IPS-20b (cell line): Measurements from ENCODE around the gene P2RY14.

ENCODE experiments used
- H3K27ac ChIP-seq: one replicate; pipeline ENCODE4 v1.5.1; 2013; ENCODE audit warnings: low read length
- H3K27me3 ChIP-seq: 2 replicates; pipeline ENCODE4 v1.6.1; 2013; ENCODE audit warnings: mild to moderate bottlenecking, low read length, inconsistent platforms; ENCODE audit not compliant: insufficient read depth
- H3K36me3 ChIP-seq: 2 replicates; pipeline ENCODE4 v1.6.1; 2013; ENCODE audit warnings: low read depth, mild to moderate bottlenecking, inconsistent platforms, low read length, moderate library complexity; ENCODE audit not compliant: insufficient read depth
- H3K4me1 ChIP-seq: 2 replicates; pipeline ENCODE4 v1.6.1; 2013; ENCODE audit warnings: mild to moderate bottlenecking, control low read depth, inconsistent platforms, low read length, moderate library complexity; ENCODE audit not compliant: insufficient read depth
- H3K4me3 ChIP-seq: 2 replicates; pipeline ENCODE4 v1.5.1; 2013; ENCODE audit warnings: mild to moderate bottlenecking, low read length, inconsistent platforms
- H3K9ac ChIP-seq: 2 replicates; pipeline ENCODE4 v1.6.1; 2013; ENCODE audit warnings: low read depth, mild to moderate bottlenecking, inconsistent platforms, low read length, moderate library complexity
- H3K9me3 ChIP-seq: 2 replicates; pipeline ENCODE4 v1.6.1; 2013; ENCODE audit warnings: mild to moderate bottlenecking, low read depth, low read length, inconsistent platforms; ENCODE audit not compliant: insufficient read depth

The P2RY14 gene

DNA sequence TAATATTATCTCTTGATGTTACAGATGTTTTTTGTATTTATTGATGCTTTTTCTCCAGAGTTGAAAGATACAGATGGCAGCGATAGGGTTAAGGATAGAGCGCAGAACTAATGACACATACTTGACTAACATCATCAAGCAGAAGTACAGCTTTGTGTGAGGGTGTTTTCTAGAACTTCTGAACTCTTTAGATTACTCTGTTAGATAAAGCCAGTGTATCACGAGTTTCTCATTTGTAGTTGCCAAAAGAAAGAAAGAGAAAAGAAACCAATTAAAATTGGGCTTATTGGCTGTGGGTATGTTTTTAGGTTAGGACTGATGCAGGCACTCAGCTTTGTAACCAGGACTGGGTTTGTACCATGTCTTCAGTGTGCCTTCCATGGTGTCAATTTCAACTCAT lies 68.7 kb downstream of the P2RY14 start:
- no peak overlapping the region for H3K9ac ChIP-seq
- no peak overlapping the region for H3K4me3 ChIP-seq
- no peaks in the 10 kb centered on the region for H3K27me3 ChIP-seq
- H3K27ac ChIP-seq: no peak overlapping the region
- peaks cover 5% of the 10 kb centered on the region; the same call in 1 of the 2 replicates for H3K4me1 ChIP-seq
- H3K36me3 ChIP-seq: no peaks in the 10 kb centered on the region
- no peaks in the 10 kb centered on the region for H3K9me3 ChIP-seq

DNA sequence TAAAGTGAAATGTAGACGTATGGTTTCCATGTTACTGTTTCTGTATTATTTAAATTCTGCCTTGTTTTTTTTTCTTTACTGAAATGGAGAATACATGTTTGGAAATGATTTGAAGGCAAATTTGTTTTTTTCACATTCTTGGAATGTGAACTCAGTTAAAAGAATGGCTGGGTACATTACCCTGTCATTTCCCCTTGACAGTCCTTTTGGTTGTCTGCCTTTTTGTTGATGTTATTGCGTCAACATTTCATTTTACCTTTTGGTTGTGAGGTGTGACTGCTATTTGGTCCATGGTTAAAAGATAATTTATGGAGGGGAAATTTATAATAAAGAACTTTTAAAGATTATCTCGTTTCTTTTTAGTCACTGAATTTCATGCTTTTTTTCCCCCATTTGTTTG lies 72.1 kb downstream of the P2RY14 start:
- Histone ChIP-seq H3K4me3 (no peak overlapping the region), H3K27ac (no peak overlapping the region), H3K27me3 (no peaks in the 10 kb centered on the region), H3K4me1 (peaks cover 5% of the 10 kb centered on the region; the same call in 1 of the 2 replicates), H3K9ac (no peak overlapping the region), H3K9me3 (no peaks in the 10 kb centered on the region), H3K36me3 (no peaks in the 10 kb centered on the region)

DNA sequence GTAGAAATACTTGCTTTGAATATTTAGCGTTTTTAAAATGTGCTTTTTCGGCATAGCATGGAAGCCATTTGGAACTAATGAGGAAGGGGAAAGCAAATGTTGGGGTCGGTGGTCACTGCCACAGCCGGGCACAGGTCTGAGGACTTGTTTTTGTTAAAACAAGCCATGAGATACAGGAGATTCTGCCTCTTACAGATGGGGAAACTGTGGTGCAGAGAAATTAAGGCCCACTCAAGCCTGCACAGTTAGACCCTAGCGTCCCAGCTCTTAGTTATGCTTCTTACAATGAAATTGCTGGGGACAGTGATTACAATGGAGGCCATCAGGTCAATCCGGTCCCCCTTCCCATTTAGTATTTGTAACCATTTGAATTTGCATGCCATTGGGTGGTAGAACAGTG lies 72.9 kb downstream of the P2RY14 start:
- no peak overlapping the region for H3K27ac ChIP-seq
- no peak overlapping the region for H3K9ac ChIP-seq
- H3K4me3 ChIP-seq: no peak overlapping the region
- no peaks in the 10 kb centered on the region for H3K27me3 ChIP-seq
- no peaks in the 10 kb centered on the region for H3K4me1 ChIP-seq
- no peaks in the 10 kb centered on the region for H3K9me3 ChIP-seq
- H3K36me3 ChIP-seq: no peaks in the 10 kb centered on the region

- H3K27ac ChIP-seq: no peak overlapping the region
- no peaks in the 10 kb centered on the region for H3K4me1 ChIP-seq
- no peak overlapping the region for H3K9ac ChIP-seq
- no peaks in the 10 kb centered on the region for H3K27me3 ChIP-seq
- H3K9me3 ChIP-seq: no peaks in the 10 kb centered on the region
- no peak overlapping the region for H3K4me3 ChIP-seq
- no peaks in the 10 kb centered on the region for H3K36me3 ChIP-seq
These were observed 73.6 kb downstream of the P2RY14 start for GRCh38 chr3:151204530-151205402.

DNA sequence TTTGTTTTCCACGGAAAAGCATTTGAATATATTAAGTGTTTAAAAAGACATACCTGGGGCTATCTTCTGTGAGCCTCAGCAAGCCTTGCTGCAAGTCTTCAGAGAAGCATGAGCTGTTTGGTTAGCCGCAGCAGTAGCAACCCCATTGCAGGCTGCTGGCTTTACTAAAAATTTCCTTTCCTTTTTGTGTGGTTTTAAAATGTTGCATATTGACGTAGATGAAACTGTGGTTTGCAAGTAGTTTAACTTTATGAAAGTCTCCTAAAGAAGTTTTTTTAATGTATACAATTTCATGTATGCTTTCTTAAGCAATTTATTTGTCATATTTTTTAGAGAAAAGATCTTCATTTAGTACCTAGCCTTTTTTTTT lies 75.3 kb downstream of the P2RY14 start, which contains the start of gene GPR171:
TSS of gene GPR171 (minus strand) at position 166 of the 370 bp plus-strand sequence. CDS start 3,830 bp downstream, outside the sequence.
- Histone ChIP-seq H3K27ac (no peak within 1 kb of the TSS), H3K27me3 (no peaks in the 10 kb centered on the region), H3K4me3 (no peak within 1 kb of the TSS), H3K9me3 (no peaks in the 10 kb centered on the region), H3K4me1 (no peaks in the 10 kb centered on the region), H3K36me3 (no peaks in the 10 kb centered on the region), H3K9ac (no peak within 1 kb of the TSS)

DNA sequence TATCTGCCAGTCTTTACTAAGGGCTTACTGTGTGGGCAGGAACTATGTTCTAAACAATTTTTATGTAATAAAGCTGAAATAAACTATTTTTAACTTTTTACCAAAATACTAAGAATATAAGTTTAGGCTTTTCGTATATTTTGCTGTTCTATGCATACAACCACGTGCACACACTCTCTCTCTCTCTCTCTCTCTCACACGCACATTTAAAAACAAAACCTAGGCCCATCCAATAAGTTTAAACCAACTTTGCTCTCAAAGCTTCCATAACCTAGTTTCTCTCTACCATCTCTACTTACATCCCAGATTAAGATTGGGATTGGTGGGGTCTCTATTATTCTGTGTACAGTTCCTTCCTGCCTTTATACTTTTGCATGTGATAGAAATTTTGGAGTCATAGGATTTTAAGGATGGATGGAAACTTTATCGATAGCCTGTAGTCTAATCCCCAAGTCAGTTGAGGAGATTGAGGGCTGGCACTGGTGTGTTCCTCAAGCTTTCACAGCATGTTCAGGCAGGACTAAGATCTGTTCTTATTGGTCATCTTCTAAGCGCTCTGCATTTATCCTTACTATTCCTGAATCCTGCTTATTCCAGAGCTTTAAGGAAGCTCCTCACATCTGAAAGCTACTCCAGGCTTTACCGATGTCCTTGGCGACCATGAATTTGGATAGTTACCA lies 77.2 kb downstream of the P2RY14 start:
- no peaks in the 10 kb centered on the region for H3K27me3 ChIP-seq
- H3K4me1 ChIP-seq: no peaks in the 10 kb centered on the region
- no peaks in the 10 kb centered on the region for H3K9me3 ChIP-seq
- H3K4me3 ChIP-seq: no peak overlapping the region
- H3K36me3 ChIP-seq: peaks cover 5% of the 10 kb centered on the region; the same call in 1 of the 2 replicates
- H3K27ac ChIP-seq: no peak overlapping the region
- no peak overlapping the region for H3K9ac ChIP-seq

- Histone ChIP-seq H3K9me3 (no peaks in the 10 kb centered on the region), H3K27ac (no peak overlapping the region), H3K27me3 (no peaks in the 10 kb centered on the region), H3K4me3 (no peak overlapping the region), H3K36me3 (peaks cover 8% of the 10 kb centered on the region; the same call in 1 of the 2 replicates), H3K9ac (no peak overlapping the region), H3K4me1 (no peaks in the 10 kb centered on the region)
These were observed 77.8 kb downstream of the P2RY14 start for GRCh38 chr3:151200586-151200985.

DNA sequence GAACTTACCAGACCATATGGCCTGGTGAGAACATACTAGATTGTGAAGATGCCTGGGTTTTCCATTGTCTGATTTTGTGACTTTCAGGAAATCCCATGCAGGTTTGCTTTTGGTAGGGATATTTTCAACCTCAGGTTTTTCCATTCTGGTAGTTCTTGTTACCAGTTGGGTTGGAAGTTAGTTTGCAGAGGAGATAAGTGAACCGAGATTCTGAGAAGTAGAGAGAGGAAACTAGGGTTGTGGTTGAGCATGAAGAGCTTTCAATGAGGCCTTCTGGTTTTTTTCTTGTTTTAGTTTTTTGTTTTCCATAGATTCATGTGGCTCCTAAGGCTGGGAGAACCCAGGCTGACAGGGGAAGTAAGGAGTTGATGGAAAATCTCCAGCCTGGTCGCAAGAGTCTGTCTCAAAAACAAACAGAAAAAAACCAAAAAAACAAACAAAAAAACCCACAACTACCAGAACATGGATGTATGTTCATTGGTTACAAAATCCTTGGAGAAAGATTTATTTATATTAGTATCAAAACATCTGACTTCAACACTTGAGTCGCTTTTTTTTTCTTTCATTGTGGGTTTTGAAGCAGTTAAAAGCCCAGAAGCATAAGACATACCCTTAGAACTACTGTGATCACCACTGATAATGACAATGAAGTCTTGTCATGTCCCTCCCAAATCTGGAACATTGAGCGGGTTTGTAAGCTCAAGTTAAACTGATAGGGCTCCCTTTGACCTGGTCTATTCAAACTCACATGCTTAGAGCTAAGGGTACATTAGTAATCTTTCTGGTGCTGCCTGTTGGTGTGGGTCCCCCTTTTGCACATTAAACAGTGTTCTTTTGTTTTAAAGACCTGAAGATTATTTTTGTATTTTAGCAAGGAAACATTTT lies 78.5 kb downstream of the P2RY14 start:
- H3K9ac ChIP-seq: no peak overlapping the region
- H3K27ac ChIP-seq: no peak overlapping the region
- H3K4me3 ChIP-seq: no peak overlapping the region
- peaks cover 8% of the 10 kb centered on the region; the same call in 1 of the 2 replicates for H3K36me3 ChIP-seq
- no peaks in the 10 kb centered on the region for H3K9me3 ChIP-seq
- H3K4me1 ChIP-seq: no peaks in the 10 kb centered on the region
- H3K27me3 ChIP-seq: no peaks in the 10 kb centered on the region

GRCh38 chr3:151198849-151199248 lies 79.5 kb downstream of the P2RY14 start:
- no peaks in the 10 kb centered on the region for H3K27me3 ChIP-seq
- no peak overlapping the region for H3K4me3 ChIP-seq
- H3K9ac ChIP-seq: no peak overlapping the region
- no peak overlapping the region for H3K27ac ChIP-seq
- peaks cover 8% of the 10 kb centered on the region; the same call in 1 of the 2 replicates for H3K36me3 ChIP-seq
- no peaks in the 10 kb centered on the region for H3K9me3 ChIP-seq
- H3K4me1 ChIP-seq: no peaks in the 10 kb centered on the region

DNA sequence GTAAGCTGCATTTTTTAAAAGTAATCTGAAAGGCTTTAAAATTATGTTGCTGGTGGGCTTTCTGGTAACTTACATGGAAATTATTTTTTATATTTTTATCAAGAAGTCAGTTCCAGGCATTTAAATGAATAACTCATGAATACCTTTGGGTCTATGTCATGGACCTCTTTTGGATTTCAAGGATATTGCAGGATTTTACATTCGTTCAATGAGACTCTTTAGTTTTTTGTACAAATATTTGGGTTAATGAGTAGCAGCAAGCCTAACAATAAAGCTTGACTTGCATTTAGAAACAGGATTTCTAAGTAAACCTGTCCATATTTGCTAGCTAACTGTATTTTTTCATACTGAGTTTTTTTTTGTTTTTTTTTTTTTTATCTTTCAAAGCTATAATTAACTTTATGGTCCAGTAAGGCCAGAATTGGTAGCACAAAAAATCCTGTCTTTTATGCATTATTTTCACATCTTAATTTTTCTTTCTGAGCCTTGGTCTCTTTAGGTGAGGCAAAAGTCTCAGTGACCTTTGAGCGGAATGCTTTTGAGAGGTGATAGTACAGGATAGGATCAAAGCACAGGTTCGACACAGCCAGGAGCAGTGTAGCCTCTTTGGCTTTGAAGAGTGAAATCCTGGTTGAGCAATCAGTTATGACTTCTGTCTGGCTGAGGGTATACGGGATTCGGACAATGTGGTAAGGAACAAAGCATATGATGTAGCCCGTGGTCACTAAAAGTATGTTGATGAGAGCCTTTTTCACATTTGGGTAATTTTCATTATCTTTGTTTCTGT lies 80.2 kb downstream of the P2RY14 start:
- Histone ChIP-seq H3K9me3 (no peaks in the 10 kb centered on the region), H3K36me3 (peaks cover 9% of the 10 kb centered on the region; the same call in 1 of the 2 replicates), H3K4me3 (no peak overlapping the region), H3K4me1 (no peaks in the 10 kb centered on the region), H3K9ac (no peak overlapping the region), H3K27me3 (no peaks in the 10 kb centered on the region), H3K27ac (no peak overlapping the region)

GRCh38 chr3:151197228-151197627 lies 81.1 kb downstream of the P2RY14 start:
- no peak overlapping the region for H3K9ac ChIP-seq
- H3K27me3 ChIP-seq: no peaks in the 10 kb centered on the region
- H3K4me3 ChIP-seq: no peak overlapping the region
- no peaks in the 10 kb centered on the region for H3K9me3 ChIP-seq
- peaks cover 15% of the 10 kb centered on the region; the same call in 1 of the 2 replicates for H3K36me3 ChIP-seq
- no peak overlapping the region for H3K27ac ChIP-seq
- no peaks in the 10 kb centered on the region for H3K4me1 ChIP-seq
